GM12874 (cell line): ENCODE measurements around the gene DST.

Experiments used
- CTCF ChIP-seq: IDR thresholded peaks from 2 replicates; pipeline ENCODE4 v1.5.1; 2011; ENCODE audit warnings: low read depth, mild to moderate bottlenecking, control low read depth, low read length, moderate library complexity; ENCODE audit not compliant: insufficient read depth

Gene DST

GRCh38 chr6:56677559-56677958, 34.9 kb upstream of the DST start:
- TF ChIP-seq CTCF = no peak

GRCh38 chr6:56671651-56672461, 29.2 kb upstream of the DST start:
- TF ChIP-seq CTCF = no peak

- no peak for TF ChIP-seq CTCF
Observed at GRCh38 chr6:56671160-56671559, 28.5 kb upstream of the DST start.

GRCh38 chr6:56669041-56669440, 26.4 kb upstream of the DST start:
- no peak for TF ChIP-seq CTCF

GRCh38 chr6:56668158-56668557, 25.5 kb upstream of the DST start:
- TF ChIP-seq CTCF = no peak

- no peak for TF ChIP-seq CTCF
Observed at GRCh38 chr6:56667336-56667735, 24.6 kb upstream of the DST start.

- no peak for TF ChIP-seq CTCF
Observed at GRCh38 chr6:56664029-56664428, 21.3 kb upstream of the DST start.
